NCI-H510A (cell line): ENCODE results near the gene SEZ6L.
"Not testable (repeated sequence)": the region's sequence is repeated elsewhere in the genome, so short reads cannot be mapped to it uniquely, and the experiment has no call there.

Source experiments
- DNase-seq: peaks from one replicate; lab custom pipeline; 2025; lab: John Stamatoyannopoulos, UW

SEZ6L gene

GRCh38 chr22:26389125-26389524 is 219.9 kb downstream of the SEZ6L start:
- DNase-seq = no peak

- DNase-seq = no peak
Measured at GRCh38 chr22:26391091-26391490, 221.8 kb downstream of the SEZ6L start.

- no peak for DNase-seq
Measured at GRCh38 chr22:26391623-26392022, 222.4 kb downstream of the SEZ6L start.

GRCh38 chr22:26393929-26394328 is 224.7 kb downstream of the SEZ6L start:
- DNase-seq = no peak

GRCh38 chr22:26394777-26395176 is 225.5 kb downstream of the SEZ6L start:
- no peak for DNase-seq

GRCh38 chr22:26395926-26396325 is 226.7 kb downstream of the SEZ6L start:
- no peak for DNase-seq

GRCh38 chr22:26398741-26399153 is 229.5 kb downstream of the SEZ6L start:
- DNase-seq = no peak

GRCh38 chr22:26399289-26399688 is 230.0 kb downstream of the SEZ6L start:
- no peak for DNase-seq

- DNase-seq = no peak
Measured at GRCh38 chr22:26401726-26402125, 232.5 kb downstream of the SEZ6L start.

- DNase-seq = no peak
Measured at GRCh38 chr22:26404851-26405421, 235.7 kb downstream of the SEZ6L start.

- DNase-seq = peak; percentile 47
Measured at GRCh38 chr22:26406118-26406517, 236.9 kb downstream of the SEZ6L start.

GRCh38 chr22:26408562-26409220 is 239.4 kb downstream of the SEZ6L start:
- DNase-seq = not testable (repeated sequence)

GRCh38 chr22:26409719-26410335 is 240.6 kb downstream of the SEZ6L start:
- DNase-seq = no peak

- no peak for DNase-seq
Measured at GRCh38 chr22:26410386-26410785, 241.1 kb downstream of the SEZ6L start.

GRCh38 chr22:26414347-26414746 is 245.1 kb downstream of the SEZ6L start:
- DNase-seq = no peak

GRCh38 chr22:26416256-26416655 is 247.0 kb downstream of the SEZ6L start:
- no peak for DNase-seq

GRCh38 chr22:26416670-26417276 is 247.5 kb downstream of the SEZ6L start:
- DNase-seq = no peak

GRCh38 chr22:26417406-26417805 is 248.1 kb downstream of the SEZ6L start:
- no peak for DNase-seq

- no peak for DNase-seq
Measured at GRCh38 chr22:26418620-26419019, 249.4 kb downstream of the SEZ6L start.

- DNase-seq = no peak
Measured at GRCh38 chr22:26426924-26427323, 257.7 kb downstream of the SEZ6L start.

GRCh38 chr22:26428515-26429457 is 259.5 kb downstream of the SEZ6L start, which contains the start of gene ASPHD2:
Gene ASPHD2, plus strand, starts transcription at chr22:26429260. Its CDS starts 4,356 bp downstream, at chr22:26433616.
- peak; percentile 40 for DNase-seq
